NCI-H1930 (cell line): ENCODE results near the gene TEX44.
A peak's percentile ranks its signal among the peaks of the same experiment; 100 is the strongest.
"Not testable (repeated sequence)": the region's sequence is repeated elsewhere in the genome, so short reads cannot be mapped to it uniquely, and the experiment has no call there.

Source experiments
- DNase-seq, 2 experiments: peaks; one replicate each; lab custom pipeline; 2025; lab: John Stamatoyannopoulos, UW

TEX44 gene

DNA sequence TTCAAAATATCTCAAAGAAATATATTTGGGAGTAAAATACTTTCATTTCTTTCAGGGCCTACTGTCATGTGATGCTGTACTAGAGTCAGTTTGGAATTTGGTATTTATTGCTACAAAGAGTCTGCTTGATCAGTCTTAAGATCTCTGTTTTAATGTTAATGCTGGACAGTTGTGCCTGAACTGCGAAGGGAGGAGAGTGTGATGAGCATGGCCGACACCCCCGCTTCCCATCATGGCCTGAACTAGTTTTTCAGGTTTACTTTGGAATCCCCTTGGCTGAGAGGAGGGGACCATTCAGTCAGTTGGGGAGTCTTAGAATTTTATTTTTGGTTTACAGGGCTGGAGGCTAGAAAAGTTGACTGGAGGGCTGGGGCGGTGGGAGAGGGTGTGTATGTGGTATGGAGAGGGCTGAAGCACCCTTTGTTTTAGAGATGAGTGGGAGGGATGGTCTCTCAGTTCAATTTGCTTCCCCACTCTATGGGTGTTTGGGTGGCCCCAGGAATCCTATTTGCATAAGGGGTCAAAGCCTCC lies 20.9 kb upstream of the TEX44 start:
- DNase-seq, result no peak

DNA sequence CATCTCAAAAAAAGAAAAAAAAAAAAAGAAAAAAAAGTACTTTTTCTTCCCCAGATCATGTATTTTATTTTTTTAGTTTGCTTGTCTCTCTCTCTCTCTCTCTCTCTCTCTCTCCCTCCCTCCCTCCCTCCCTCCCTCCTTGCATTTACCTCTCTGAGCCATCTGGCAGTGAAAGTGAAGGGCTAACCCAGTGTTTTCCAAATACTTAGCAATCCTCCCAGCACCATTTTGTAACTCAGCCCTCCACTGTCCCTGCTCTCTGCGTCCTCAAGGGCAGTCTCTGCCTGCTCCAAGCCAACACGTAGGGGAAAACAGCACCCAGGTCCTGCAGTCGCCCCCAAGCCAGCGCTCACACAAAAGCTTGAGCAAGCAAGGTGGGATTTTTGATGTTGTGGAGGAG lies 19.6 kb upstream of the TEX44 start:
- DNase-seq, result no peak

DNA sequence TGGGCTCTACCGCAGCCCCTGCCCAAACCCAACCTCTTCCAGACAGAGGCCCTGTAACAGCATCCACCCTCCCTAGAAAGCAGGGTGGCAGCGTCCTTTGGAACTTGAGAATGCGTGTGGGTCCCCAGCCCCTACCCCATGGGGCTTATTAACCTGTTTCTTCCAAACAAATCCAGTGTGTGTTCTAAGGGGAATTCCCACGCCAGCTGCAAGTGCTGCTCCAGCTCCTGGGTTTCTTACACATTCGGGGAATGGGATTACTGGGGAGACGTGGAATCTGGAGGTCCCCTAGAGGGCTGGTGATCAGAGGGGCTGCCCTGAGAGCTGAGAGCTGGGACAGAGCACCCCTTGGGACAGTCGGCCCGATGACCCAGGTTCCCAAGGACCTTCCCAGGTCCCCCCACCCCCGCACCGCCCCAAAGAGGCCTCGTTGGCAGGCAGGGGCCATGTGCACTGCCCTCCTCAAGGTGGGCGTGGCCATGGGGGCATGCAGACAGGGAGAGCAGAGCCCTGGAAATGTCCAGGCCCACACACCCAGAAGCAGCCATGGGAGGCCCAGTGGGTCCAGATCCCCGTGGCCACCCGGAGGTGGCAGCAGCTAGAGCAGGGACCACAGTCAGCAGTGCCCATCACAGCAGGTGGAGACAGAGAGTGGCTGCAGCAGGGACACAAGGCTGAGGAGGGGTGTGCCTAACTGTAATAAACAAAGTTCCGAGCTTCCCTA lies 18.8 kb upstream of the TEX44 start:
- no peak for DNase-seq

DNA sequence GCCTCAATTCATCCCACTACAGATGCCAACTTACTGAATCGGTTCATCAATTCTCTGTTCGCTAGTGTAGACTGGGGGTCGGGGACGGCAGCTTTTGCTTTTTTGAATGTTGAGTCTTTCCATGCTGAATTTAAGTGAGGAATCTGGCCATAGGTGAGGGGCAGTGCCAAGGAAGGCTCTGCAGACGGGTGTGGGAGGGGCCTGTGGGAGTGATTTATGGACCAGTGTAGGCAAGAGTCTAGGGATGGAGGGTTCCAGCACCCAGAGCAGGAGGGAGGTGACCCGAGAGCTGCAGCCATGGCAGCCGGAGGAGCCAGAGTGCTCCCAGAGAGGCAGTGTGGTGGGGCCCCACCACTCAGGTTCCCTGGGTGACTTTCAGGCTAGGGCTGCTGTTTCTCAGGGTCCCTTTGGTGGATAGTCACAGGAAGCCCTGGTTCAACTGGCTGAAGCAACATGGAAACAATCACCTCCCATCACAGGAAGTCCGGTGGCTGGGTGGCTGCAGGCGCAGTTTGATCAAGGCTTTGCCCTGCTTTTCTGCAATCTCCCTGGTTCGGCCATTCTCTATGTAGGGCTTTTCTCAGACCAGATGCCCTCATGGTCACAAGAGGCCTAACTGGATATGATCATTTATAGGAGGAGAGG lies 16.9 kb upstream of the TEX44 start:
- no peak for DNase-seq

DNA sequence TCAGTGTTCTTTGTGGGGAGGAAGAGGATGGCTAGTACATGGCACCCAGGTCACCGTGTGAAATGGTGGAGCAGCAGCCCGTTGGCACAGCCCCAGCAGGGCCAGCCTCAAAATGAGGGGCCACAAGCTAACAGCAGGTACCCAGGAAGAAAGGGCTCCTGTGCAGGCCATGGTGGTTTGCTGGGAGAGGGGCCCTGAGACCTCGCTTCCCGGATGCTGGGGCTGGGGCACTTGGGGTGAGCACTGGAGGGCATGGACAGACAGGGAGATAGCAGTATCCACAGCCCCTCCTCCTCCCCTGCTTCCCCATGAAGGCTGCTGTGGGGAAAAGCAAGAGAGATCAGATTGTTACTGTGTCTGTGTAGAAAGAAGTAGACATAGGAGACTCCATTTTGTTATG lies 16.2 kb upstream of the TEX44 start:
- no peak for DNase-seq

DNA sequence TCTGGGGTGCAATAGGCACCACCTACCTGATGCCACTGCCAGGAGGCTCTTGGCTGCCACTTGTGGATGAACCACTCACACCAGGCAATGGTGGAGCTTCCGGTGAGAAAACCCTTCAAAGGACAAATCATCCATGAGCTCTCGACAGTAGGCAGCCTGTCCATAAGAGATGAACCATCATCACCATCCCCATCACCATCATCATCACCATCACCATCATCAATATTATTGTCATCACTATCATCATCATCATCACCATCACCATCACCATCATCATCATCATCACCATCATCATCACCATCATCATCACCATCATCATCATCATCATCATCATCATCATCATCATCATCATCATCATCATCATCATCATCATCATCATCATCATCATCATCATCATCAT lies 14.0 kb upstream of the TEX44 start:
- DNase-seq, result not testable (repeated sequence)

DNA sequence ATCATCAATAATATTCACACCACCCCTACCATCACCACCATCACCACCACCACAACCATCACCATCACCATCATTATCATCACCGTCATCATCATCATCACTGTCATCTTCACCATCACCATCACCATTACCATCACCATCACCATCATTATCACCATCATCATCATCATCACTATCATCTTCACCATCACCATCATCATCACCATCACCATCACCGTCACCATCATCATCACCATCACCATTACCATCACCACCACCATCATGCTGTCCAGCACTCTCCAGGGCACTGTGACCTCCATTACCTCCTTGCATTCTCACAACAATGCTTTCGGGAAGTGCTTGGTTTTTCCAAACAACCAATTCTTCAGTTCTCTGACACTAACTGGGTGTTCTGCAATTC lies 13.1 kb upstream of the TEX44 start:
- DNase-seq, result no peak

DNA sequence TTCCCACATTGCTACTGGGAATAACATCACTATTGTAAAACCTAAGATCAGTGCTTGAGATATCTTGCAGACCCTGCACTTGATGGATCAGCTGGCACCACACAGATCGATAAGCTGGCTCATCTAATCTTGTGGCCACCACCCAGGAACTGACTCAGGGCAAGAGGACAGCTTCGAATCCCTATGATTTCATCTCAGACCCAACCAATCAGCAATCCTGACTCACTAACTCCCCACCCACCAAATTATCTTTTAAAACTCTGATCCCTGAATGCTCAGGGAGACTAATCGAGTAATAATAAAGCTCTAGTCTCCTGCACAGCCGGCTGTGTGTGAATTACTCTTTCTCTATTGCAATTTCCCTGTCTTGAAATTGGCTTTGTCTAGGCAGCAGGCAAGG lies 11.3 kb upstream of the TEX44 start:
- DNase-seq, result no peak

DNA sequence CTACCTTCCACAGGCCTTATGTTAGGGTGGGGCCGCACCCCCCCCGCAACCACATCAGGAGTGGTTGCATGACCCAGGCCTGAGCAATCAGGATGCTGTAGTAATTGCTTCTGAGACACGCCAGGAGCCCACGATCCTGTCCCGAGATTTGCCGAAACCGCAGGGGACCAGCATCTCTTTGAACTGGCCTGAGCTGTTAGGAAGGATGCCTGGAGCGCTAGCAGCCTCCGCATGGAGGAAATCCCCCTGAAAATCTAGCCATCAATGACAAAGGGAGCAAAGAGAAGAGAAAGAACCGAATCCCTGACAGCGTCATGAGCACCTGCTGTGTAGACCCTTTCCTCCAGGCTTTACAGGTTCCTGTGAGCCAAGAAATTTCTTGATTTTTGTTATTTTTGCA lies 8.7 kb upstream of the TEX44 start:
- DNase-seq, result no peak

DNA sequence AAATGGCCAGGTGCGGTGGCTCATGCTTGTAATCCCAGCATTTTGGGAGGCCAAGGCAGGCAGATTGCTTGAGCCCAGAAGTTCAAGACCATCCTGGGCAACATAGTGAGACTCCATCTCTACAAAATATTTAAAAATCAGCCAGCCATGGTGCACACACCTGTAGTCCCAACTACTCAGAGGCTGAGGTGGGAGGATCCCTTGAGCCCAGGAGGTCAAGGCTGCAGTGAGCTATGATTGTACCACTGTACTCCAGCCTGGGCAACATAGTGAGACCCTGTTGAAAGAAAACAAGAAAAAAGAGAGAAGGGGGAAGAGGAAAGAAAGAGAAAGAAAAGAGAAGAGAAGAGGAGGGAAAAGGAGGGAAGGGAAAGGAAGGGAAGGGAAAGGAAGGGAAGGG lies 4.9 kb upstream of the TEX44 start:
- DNase-seq, result not testable (repeated sequence)

DNA sequence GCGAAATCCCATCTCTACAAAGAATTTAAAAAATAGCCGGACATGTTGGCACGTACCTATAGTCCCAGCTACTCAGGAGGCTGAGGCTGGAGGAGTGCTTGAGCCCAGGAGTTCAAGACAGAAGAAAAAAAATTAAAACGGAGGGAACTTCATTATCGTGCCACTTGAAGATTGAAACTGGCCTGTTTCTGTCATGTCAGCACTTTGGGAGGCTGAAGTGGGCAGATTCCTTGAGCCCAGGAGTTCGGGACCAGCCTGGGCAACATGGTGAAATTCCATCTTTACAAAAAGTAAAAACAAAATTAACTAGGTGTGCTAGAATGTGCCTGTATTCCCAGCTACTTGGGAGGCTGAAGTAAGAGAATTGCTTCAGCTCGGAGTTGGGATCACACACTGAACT lies 3.0 kb upstream of the TEX44 start:
- no peak for DNase-seq

DNA sequence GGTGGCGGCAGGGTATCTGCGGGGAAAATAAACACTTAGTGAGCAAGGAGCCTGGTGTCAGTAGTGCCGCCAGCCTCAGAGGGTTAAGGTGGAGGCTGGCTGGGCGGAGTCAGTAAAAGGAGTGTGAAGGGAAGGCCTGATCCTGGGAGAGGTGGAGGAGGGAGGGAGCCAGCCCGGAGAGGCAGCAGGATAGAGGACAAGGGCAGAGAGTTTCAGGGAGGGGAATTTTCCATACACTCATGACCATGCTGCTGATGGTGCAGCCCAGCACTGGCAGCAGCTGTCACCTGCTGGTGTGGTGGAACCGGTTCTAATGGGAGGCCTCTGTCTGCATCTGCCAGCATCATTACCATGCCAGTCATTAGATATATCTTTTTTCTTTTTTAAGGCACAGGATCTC lies 2.0 kb upstream of the TEX44 start:
- no peak for DNase-seq

DNA sequence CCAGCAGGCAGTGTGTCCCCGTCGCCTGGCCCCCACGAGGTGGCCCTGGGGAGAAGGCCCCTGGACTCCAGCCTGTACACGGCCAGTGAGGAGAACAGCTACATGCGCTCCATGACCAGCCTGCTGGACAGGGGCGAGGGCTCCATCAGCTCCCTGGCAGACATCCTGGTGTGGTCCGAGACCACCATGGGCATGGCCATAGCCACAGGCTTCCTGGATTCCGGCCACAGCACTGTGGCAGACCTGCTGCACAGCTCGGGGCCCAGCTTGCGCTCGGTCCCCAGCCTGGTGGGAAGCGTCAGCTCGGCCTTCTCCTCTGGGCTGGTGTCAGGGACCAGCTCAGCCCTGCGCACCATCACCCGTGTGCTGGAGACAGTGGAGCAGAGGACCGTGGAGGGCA lies 1.0 kb downstream of the TEX44 start:
- DNase-seq, result no peak

DNA sequence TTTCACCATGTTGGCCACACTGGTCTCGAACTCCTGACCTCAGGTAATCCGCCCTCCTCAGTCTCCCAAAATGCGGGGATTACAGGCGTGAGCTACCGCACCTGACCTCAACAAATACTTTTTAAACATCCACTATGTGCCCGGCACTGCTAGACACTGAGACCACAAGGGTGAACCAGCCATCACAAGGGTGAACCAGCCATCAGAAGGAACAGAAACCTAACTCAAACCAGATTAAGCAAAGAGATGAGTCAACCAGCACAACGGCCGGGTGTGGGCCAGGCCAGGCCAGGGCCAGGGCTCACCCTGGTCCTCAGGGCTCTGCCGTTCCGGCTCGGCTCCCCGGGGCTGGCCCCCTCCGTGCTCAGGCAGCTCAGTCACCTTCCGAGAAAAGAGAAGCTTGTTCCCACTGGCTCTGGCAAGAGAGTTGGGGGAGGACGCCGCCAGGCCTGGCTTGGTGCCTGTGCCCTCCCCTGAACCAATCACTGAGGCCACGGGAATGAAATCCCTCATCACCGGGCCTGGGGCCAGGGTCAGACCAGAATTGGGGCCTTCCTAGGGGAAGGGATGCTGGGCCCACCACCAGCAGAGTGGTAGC lies 4.4 kb downstream of the TEX44 start:
- no peak for DNase-seq

DNA sequence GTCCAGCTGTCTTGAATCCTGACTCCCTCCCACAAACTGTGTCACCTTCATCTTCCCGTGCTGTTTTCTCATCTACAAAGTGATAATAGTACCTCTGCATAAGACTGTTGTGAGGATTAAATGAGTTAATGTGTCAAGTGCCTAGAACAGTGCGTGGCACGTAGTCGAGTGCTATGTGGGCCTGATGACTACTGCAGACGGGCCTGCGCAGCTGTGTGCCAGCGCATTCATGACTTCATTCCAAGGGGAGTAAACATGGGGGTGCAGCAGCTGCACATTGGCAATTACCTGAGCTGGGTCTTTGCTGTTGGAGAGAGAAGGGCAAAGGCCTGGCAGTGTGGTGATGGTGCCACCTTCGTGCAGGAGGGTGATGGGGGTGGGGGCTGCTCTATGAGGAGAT lies 5.0 kb downstream of the TEX44 start:
- DNase-seq, result no peak

DNA sequence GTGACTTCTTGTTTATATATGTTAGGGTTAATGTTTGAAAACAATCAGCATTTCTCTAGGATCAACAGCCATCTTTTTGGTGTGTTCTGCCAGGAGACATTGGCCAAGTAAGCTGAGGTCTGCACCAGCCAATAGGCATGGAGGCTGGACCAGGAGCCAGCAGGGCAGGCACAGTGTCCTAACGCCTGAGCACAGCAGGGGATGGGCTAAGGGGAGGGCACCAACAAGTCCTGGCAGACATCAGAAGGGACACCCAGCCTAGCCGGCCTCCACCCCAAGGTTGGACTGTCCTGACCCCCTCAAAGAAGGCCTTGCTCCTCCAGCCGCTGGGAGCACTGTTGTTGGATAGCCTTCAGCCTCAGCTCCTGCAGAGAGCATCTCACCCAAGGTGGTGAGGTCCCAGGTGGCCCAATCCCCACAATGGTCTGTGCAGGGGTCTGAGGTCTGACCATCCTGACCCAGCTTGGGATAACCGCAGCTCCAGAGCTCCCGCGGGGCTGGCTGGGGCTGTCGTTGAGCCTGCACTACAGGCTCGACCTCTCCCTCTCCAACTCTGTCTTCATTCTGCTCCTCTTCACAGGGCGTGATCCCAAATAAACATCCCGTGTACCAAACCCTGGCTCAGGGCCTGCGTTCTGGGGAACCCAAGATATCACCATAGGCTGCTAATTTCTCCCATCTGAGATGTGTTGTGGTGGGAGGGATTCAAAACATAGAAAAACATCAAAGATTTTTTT lies 8.1 kb downstream of the TEX44 start:
- no peak for DNase-seq

DNA sequence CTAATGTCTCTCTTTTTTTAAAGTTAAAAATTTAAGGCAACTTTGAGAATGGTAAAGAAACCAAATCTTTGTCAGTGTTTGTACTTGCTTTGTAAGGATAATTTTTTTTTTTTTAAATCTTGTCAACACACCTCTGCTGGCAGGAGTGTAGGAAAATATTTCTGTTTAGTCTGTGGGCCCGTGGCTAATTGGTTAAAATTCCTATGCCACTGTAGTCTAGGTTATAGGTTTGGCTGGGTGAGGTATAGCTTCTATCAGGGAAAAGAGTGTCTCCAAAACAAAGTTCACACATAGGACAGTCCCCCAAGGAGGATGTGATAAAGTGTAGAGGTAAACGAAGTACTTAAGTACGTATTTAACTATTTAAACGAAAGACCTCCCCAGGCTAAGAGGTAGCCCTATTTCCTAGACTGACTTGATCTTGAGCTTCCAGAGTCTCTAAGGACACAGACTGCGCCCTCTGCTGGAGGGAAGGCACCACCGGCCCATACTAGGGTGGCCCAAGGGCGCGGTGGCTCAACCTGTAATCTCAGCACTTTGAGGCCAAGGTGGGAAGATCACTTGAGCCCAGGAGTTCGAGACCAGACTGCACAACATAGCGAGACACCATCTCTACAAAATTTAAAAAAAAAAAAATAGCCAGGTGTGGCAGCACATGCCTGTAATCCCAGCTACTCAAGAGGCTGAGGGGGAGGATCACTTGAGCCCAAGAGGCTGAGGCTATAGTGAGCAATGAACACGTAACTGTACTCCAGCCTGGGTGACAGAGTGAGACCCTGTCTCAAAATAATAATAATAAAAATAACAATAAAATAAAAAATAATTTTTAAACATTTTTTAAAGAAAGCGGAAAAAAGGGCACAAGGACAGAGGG lies 8.9 kb downstream of the TEX44 start:
- peak; percentile 68 to 81 for DNase-seq

DNA sequence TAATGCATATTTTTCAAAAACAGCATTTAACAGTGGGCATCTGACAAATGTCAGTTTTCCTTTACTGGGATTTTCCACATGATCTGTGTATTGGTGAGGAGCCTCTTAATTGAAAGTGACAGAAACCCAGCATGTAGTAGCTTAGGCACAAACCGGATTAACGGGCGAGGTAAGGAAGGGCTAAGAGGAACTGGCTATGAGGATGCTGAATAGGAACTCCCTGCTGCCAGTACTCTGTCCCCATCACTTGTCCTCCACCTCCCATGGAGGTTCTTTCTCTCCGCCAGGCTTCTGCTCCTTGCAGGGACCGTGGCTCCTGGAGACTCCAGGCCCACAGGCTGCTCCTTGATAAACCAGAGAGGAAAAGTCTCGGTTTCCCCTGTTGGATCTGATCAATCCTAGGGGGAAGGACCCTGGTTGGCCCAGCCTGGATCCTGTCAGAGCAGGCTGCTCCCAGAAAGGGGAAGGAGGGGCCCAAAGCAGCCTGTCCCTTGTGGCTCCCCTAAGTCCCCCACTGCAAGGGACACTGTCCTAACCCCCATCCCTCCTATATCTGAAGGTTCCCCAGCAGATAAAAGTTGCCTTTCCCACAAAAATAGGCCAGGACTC lies 10.3 kb downstream of the TEX44 start:
- no peak for DNase-seq

DNA sequence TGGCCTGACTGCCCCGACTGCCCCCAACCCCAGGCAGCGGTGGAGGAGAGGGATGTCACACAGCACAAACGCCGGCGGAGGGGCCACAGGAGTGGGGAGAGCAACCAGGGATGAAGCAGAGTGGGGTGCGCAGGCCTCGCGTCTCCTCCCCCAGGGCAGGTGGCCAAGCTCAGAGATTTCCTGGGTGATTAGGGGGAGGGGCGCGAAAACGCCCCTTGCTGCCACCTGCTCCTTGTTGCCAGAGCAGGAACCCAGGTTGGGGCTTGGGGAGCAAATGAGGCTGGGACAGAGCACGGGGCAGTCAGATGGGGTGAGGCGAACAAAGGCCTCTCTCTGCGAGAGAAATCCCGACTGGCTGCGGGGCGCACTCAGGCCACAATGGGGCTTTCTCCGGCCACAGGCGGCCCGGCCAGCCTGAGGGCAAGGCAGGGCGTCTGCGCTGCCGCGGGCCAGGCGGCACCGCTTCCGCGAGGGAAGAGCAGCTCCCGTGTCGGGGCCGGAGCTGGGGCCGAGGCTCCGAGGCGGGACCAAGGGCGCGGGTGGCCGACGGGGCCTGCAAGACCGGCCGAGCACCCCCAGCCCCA lies 11.5 kb downstream of the TEX44 start:
- DNase-seq, result peak in 1 of 2 experiments; percentile 43

DNA sequence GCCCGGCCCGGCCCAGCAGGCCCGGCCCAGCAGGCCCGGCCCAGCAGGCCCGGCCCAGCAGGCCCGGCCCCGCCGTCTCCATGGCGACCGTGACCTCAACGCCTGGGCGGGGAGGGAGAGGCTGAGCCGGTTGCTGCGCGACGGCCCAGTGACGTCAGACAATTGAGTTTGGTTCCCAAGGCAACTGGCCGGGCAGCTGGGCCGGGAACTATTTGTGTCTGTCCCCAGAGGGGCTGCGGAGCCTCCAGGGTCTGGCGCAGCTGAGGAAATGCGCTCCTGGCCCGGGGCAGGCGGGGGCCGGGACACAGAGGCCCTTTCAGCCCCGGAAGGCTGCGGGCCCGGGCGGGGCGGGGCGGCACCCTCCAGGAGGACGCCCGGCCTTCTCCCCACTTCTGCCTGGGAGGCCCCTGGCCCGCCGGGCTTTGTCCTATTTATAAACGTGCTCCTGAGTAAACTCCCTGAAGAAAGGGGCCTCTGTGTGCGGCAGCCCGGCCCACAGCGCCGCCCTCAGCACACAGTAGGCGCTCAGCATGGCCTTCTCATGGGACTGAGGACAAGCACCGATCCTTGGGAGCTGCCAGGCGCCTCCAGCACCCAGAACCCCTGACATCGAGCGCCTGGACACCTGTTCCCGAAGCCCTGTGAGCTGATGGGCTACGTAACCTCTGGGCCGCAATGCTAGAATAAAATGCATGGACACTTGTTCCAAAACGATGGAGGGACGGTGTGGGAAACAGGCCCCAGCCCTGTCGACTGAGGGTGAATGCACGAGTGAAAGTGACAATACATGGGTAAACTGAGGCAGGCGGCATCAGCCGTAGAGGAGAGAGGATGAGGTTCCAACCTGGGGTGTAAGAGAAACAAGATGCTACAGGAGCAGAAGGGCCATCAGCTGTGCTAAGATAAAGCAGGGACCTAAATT lies 12.3 kb downstream of the TEX44 start:
- DNase-seq, result peak; percentile 96 to 98
